Transverse colon (tissue), 3 donors: ENCODE data around the gene SPN.

Source experiments
- CTCF ChIP-seq, 5 experiments: fragments of 200-600 bp in 3 of 5; fragments of 450-650 bp in 2 of 5; sonication (generic) in 3 of 5; IDR thresholded peaks; 1 replicate in 2 of 5; 2 replicates in 3 of 5; pipeline ENCODE4 v1.5.1; 2016 to 2017; ENCODE audit warnings: antibody characterized with exemption in 5 of 5, inconsistent platforms in 3 of 5, mild to moderate bottlenecking in 2 of 5, moderate library complexity in 1 of 5
- EP300 ChIP-seq: sonication (generic); formaldehyde crosslinking; IDR thresholded peaks from one replicate; pipeline ENCODE4 v1.6.1; 2017; ENCODE audit warnings: antibody characterized with exemption, low read depth

GRCh38 chr16:29644338-29644857, 18.6 kb upstream of the SPN start:
- no peak for TF ChIP-seq CTCF (IDR thresholded peaks at IDR 0.05)
- TF ChIP-seq EP300, result no peak
